ENCODE data around the gene ALDH4A1.

- no peak for TF ChIP-seq CTCF (IDR thresholded peaks at IDR 0.05)
- TF ChIP-seq POLR2AphosphoS5 (IDR thresholded peaks at IDR 0.05), result no peak
- no peak for TF ChIP-seq EP300 (IDR thresholded peaks at IDR 0.05)
Observed at GRCh38 chr1:18872071-18872611, 30.2 kb downstream of the ALDH4A1 start.
